GM12878 (cell line): ENCODE data around the gene RSPO4. TPM values are rescaled to one million over a fixed set of nuclear protein-coding genes. Genes with fewer than 3 reads are reported as not detected.

Experiments used
- ATAC-seq: fragments of 200-7000 bp; cut with Tn5 transposase; 3 replicates; pipeline ENCODE4 v1.9.1; 2020; ENCODE audit warnings: mild to moderate bottlenecking, moderate library complexity
- BruUV-seq: library from RNA; stranded (reverse); fragments of 400-500 nt; replicated peaks from 2 replicates; lab custom pipeline; 2021; lab: Mats Ljungman, UMichigan
- CTCF ChIA-PET: fragments of 300-600 bp; sonication (Branson Sonifier 250); formaldehyde crosslinking; extraction: SDS; loops from one replicate; lab custom pipeline; 2021; ENCODE audit warnings: inconsistent platforms; lab: Yijun Ruan, JAX
- POLR2A ChIA-PET: fragments of 350-600 bp; formaldehyde crosslinking; extraction: SDS; loops from one replicate; lab custom pipeline; 2021; ENCODE audit warnings: inconsistent platforms; lab: Charles Lee
- RAD21 ChIA-PET: fragments of 300-600 bp; sonication (Branson Sonifier 250); formaldehyde crosslinking; loops from one replicate; lab custom pipeline; 2023; ENCODE audit warnings: antibody characterized with exemption; ENCODE audit not compliant: unreplicated experiment; lab: Charles Lee
- SMC1A ChIA-PET: fragments of 300-600 bp; sonication (Branson Sonifier 250); formaldehyde crosslinking; loops from one replicate; lab custom pipeline; 2023; ENCODE audit not compliant: unreplicated experiment, uncharacterized antibody; lab: Charles Lee
- DNase-seq: peaks from one replicate; pipeline ENCODE4 v3.0.0-alpha.2; 2011; ENCODE audit warnings: low read depth, low spot score
- FAIRE-seq: peaks from 3 replicates; lab custom pipeline; 2011; peaks lifted over from hg19 to GRCh38; lab: Jason Lieb, UNC
- H2AFZ ChIP-seq: 2 replicates; pipeline ENCODE4 v1.6.0; 2011; ENCODE audit warnings: low read depth, low read length, control low read depth; ENCODE audit not compliant: control insufficient read depth
- H3K27ac ChIP-seq: 2 replicates; pipeline ENCODE4 v1.5.1; 2011; ENCODE audit warnings: control low read depth; ENCODE audit not compliant: control insufficient read depth, insufficient read depth
- H3K27me3 ChIP-seq, 2 experiments: replicated peaks in 1 of 2; 2 replicates each; pipeline versions ENCODE4 v1.6.0 to v1.6.1; 2011; ENCODE audit warnings: low read length in 1 of 2; ENCODE audit not compliant: control insufficient read depth in 2 of 2, insufficient read depth in 2 of 2
- H3K36me3 ChIP-seq, 2 experiments: 2 replicates each; pipeline ENCODE4 v1.5.1; 2011; ENCODE audit warnings: low read length in 1 of 2; ENCODE audit not compliant: control insufficient read depth in 2 of 2, insufficient read depth in 2 of 2
- H3K4me1 ChIP-seq: 2 replicates; pipeline ENCODE4 v1.6.1; 2011; ENCODE audit warnings: mild to moderate bottlenecking, low read length, moderate library complexity, mixed read lengths; ENCODE audit not compliant: control insufficient read depth, insufficient read depth
- H3K4me2 ChIP-seq: 2 replicates; pipeline ENCODE4 v1.6.0; 2011; ENCODE audit warnings: control low read depth; ENCODE audit not compliant: control insufficient read depth, insufficient read depth
- H3K4me3 ChIP-seq: fragments of 200-600 bp; sonication (generic); 2 replicates; pipeline ENCODE4 v1.5.1; 2016
- H3K79me2 ChIP-seq: 2 replicates; pipeline ENCODE4 v1.6.0; 2011; ENCODE audit warnings: low read length; ENCODE audit not compliant: control insufficient read depth, insufficient read depth
- H3K9ac ChIP-seq: 2 replicates; pipeline ENCODE4 v1.8.0; 2011; ENCODE audit warnings: low read length, control low read depth, mixed read lengths; ENCODE audit not compliant: control insufficient read depth, insufficient read depth
- H3K9me3 ChIP-seq: replicated peaks from 3 replicates; pipeline ENCODE4 v1.5.1; 2011; ENCODE audit warnings: mild to moderate bottlenecking, low read length; ENCODE audit not compliant: control insufficient read depth, insufficient read depth
- H4K20me1 ChIP-seq: 2 replicates; pipeline ENCODE4 v1.6.0; 2011; ENCODE audit not compliant: control insufficient read depth, insufficient read depth
- ATF7 ChIP-seq: fragments of 450-650 bp; IDR thresholded peaks from 2 replicates; pipeline ENCODE4 v1.6.1; 2016; ENCODE audit warnings: low read depth, mild to moderate bottlenecking
- CREB1 ChIP-seq: IDR thresholded peaks from 2 replicates; pipeline ENCODE4 v1.6.1; 2012; ENCODE audit warnings: low read depth, mild to moderate bottlenecking, inconsistent platforms
- FOXK2 ChIP-seq: fragments of 450-650 bp; IDR thresholded peaks from 2 replicates; pipeline ENCODE4 v1.6.1; 2017; ENCODE audit warnings: mild to moderate bottlenecking, moderate library complexity
- IKZF2 ChIP-seq, 2 experiments: fragments of 450-650 bp; IDR thresholded peaks; 2 replicates each; pipeline ENCODE4 v1.6.1; 2017; ENCODE audit warnings: mild to moderate bottlenecking in 2 of 2, moderate library complexity in 2 of 2
- MTA3 ChIP-seq: IDR thresholded peaks from 2 replicates; pipeline ENCODE4 v1.6.1; 2012; ENCODE audit warnings: low read length, inconsistent platforms, borderline replicate concordance
- SIX5 ChIP-seq: IDR thresholded peaks from 2 replicates; pipeline ENCODE4 v1.6.1; 2011; ENCODE audit warnings: mild to moderate bottlenecking, low read depth, low read length, moderate library complexity; ENCODE audit not compliant: severe bottlenecking
- SMARCA5 ChIP-seq: fragments of 450-650 bp; IDR thresholded peaks from 2 replicates; pipeline ENCODE4 v1.6.1; 2017; ENCODE audit warnings: mild to moderate bottlenecking
- SPI1 ChIP-seq: IDR thresholded peaks from 2 replicates; pipeline ENCODE4 v1.6.1; 2011; ENCODE audit warnings: low read depth, mild to moderate bottlenecking, low read length, moderate library complexity, borderline replicate concordance; ENCODE audit not compliant: insufficient read depth
- WRNIP1 ChIP-seq: IDR thresholded peaks from 2 replicates; pipeline ENCODE4 v1.6.1; 2011; ENCODE audit warnings: low read depth, low read length, improper control_type of control experiment, borderline replicate concordance
- ZNF274 ChIP-seq: IDR thresholded peaks from one replicate; pipeline ENCODE4 v1.8.0; 2011; ENCODE audit not compliant: insufficient read length, insufficient read depth
- ZZZ3 ChIP-seq: IDR thresholded peaks from 2 replicates; pipeline ENCODE4 v1.6.1; 2011; ENCODE audit warnings: low read depth; ENCODE audit not compliant: control insufficient read depth, insufficient read length
- WGBS: methylation state at CpG from one replicate; pipeline ENCODE4 v1.1.6; 2016; ENCODE audit warnings: low lambda C conversion rate; ENCODE audit not compliant: insufficient replicate concordance, insufficient coverage; ENCODE audit errors: missing lambda C conversion rate; 5-methylcytosine and 5-hydroxymethylcytosine counted together
- in situ Hi-C: fragments of 300-500 bp; cut with MboI; formaldehyde crosslinking; loops from 9 replicates; pipeline ENCODE4 v1.14.3; 2018; ENCODE audit warnings: mixed read lengths
- intact Hi-C: fragments of 100-400 bp; cut with micrococcal nuclease; formaldehyde crosslinking; loops from one replicate; pipeline ENCODE4 v1.14.2; 2022; ENCODE audit not compliant: unreplicated experiment
- polyA plus RNA-seq, 11 experiments: library from polyadenylated mRNA; depleted of rRNA in 4 of 11; unstranded in 6 of 11; stranded (reverse) in 5 of 11; fragments of >200 nt; fragmentation: Nextera tagmentation in 4 of 11; fragmentation: Illumina TruSeq in 1 of 11; extraction: Ambion mirVana in 4 of 11; extraction: Trizol in 1 of 11; gene quantifications; 1 replicate in 1 of 11; 2 replicates in 10 of 11; pipeline versions ENCODE4 v1.2.1 to v1.2.3, GENCODE V29; 2011 to 2016; ENCODE audit warnings: inconsistent platforms in 2 of 11, missing spikeins in 2 of 11, low read depth in 1 of 11
- total RNA-seq, 4 experiments: library from RNA; depleted of rRNA in 3 of 4; stranded (reverse); fragments of >200 nt in 3 of 4; fragmentation: Illumina TruSeq in 1 of 4; extraction: Trizol in 1 of 4; gene quantifications; 2 replicates each; pipeline versions ENCODE4 v1.2.1 to v1.2.3, GENCODE V29; 2013 to 2021
- TF ChIP-seq, protein P1 (sequence below): fragments of 450-650 bp; IDR thresholded peaks from 2 replicates; pipeline ENCODE4 v1.6.1; 2017; ENCODE audit warnings: mild to moderate bottlenecking, moderate library complexity

Gene RSPO4
- total and polyA plus RNA-seq, 10 of the 15 experiments (the other 5 are each of a cell fraction or from before 2014, with no cell fraction given), result 0.06 TPM; not detected in 9

DNA sequence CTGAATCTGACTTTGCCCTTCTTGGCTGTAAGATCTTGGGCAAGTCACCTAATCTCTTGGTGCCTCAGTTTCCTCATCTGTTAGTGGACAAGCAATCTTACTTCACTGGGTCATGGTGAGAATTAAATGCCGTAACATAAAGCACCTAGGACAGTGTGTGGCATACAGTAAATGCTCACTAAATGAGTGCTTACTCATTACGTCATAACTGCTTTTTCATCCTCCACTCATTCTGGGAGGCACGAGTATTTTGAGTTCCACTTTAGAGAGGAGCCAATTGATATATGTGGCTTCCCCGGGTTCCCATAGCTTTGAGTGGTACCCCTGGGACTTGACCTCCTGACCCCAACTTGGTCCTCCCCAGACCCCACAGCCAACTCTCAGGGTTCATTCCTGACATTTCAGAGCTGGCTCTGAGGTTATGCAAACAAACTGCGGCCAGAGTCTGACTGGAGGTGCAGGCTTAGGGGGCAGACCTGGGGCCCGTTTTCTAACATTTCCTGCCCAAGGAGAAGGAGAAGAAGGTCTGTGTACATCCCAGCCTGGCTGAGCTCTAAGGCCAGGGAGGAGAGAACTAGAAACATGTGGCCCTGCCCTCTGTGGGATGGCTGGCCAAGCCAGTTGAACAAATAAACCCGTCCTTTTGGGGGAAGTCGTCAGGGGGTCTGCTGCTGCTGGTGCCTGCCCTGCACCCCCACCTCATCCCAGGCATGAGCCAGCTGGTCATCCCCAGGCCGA lies 91.8 kb downstream of the RSPO4 start:
- Histone ChIP-seq H3K36me3 (no peaks in the 10 kb centered on the region), H3K27ac (no peak overlapping the region), H3K4me1 (no peaks in the 10 kb centered on the region), H3K4me2 (no peak overlapping the region), H2AFZ (no peak overlapping the region), H3K27me3 (no peaks in the 10 kb centered on the region; a peak in 3 of 4 replicates), H4K20me1 (no peaks in the 10 kb centered on the region), H3K9ac (no peak overlapping the region), H3K79me2 (no peaks in the 10 kb centered on the region), H3K4me3 (no peak overlapping the region), H3K9me3 (no peaks in the 10 kb centered on the region)
- ATAC-seq, result no peak
- FAIRE-seq, result no peak
- TF ChIP-seq MTA3 (no peak), ATF7 (peak; percentile 23; the same call in 1 of the 2 replicates), WRNIP1 (no peak)
- DNase-seq, result no peak
- no TSS peak for BruUV-seq
- RAD21 ChIA-PET, result no interaction called here
- in situ Hi-C loops (no loop called here), intact Hi-C loops (no loop called here)
- CTCF ChIA-PET, result interaction anchor here (0.6 kb wide), 1 partner anchor 111 kb away, joined by 3 read pairs; no protein-coding TSS in a partner anchor
- POLR2A ChIA-PET, result interaction anchor here (0.5 kb wide), 1 partner anchor 88 kb away, joined by 4 read pairs; no protein-coding TSS in a partner anchor
- 23% methylated on average over 9 of the region's 9 CpGs for WGBS
- SMC1A ChIA-PET, result no interaction called here

DNA sequence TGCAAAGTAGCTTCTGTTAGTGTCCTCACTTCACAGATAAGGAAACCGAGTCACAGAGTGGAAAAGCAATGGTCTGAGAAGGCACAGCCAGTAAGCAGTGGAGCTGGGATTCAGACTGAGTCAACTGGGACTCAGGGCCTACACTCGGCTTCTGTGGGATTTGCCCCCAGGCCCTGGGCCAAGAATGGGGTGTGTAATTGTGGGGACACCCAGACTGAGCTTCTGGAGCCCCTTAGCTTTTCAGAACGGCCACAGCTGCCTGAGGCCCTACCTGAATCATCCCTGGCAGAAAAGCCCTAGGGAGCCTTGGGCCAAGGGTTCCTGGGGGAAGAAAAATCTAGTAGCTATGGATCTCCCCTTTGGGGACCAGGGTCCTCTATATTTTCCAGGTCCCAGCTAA lies 92.5 kb downstream of the RSPO4 start:
- CTCF ChIA-PET, result interaction anchor here (0.6 kb wide), 1 partner anchor 111 kb away, joined by 3 read pairs; no protein-coding TSS in a partner anchor
- Histone ChIP-seq H3K36me3 (no peaks in the 10 kb centered on the region), H3K9me3 (no peaks in the 10 kb centered on the region), H4K20me1 (no peaks in the 10 kb centered on the region), H3K9ac (no peak overlapping the region), H3K4me2 (no peak overlapping the region), H2AFZ (no peak overlapping the region), H3K4me1 (no peaks in the 10 kb centered on the region), H3K27ac (no peak overlapping the region), H3K4me3 (no peak overlapping the region), H3K27me3 (no peaks in the 10 kb centered on the region; a peak in 3 of 4 replicates), H3K79me2 (no peaks in the 10 kb centered on the region)
- intact Hi-C loops, result no loop called here
- SMC1A ChIA-PET, result no interaction called here
- DNase-seq (no peak), ATAC-seq (no peak), FAIRE-seq (no peak)
- in situ Hi-C loops, result no loop called here
- TF ChIP-seq IKZF2 (IDR thresholded peaks at IDR 0.05) (no peak), SPI1 (no peak), SMARCA5 (no peak), ZNF274 (no peak), FOXK2 (no peak), SIX5 (no peak), ZZZ3 (no peak), CREB1 (no peak)
- TF ChIP-seq, protein P1, sequence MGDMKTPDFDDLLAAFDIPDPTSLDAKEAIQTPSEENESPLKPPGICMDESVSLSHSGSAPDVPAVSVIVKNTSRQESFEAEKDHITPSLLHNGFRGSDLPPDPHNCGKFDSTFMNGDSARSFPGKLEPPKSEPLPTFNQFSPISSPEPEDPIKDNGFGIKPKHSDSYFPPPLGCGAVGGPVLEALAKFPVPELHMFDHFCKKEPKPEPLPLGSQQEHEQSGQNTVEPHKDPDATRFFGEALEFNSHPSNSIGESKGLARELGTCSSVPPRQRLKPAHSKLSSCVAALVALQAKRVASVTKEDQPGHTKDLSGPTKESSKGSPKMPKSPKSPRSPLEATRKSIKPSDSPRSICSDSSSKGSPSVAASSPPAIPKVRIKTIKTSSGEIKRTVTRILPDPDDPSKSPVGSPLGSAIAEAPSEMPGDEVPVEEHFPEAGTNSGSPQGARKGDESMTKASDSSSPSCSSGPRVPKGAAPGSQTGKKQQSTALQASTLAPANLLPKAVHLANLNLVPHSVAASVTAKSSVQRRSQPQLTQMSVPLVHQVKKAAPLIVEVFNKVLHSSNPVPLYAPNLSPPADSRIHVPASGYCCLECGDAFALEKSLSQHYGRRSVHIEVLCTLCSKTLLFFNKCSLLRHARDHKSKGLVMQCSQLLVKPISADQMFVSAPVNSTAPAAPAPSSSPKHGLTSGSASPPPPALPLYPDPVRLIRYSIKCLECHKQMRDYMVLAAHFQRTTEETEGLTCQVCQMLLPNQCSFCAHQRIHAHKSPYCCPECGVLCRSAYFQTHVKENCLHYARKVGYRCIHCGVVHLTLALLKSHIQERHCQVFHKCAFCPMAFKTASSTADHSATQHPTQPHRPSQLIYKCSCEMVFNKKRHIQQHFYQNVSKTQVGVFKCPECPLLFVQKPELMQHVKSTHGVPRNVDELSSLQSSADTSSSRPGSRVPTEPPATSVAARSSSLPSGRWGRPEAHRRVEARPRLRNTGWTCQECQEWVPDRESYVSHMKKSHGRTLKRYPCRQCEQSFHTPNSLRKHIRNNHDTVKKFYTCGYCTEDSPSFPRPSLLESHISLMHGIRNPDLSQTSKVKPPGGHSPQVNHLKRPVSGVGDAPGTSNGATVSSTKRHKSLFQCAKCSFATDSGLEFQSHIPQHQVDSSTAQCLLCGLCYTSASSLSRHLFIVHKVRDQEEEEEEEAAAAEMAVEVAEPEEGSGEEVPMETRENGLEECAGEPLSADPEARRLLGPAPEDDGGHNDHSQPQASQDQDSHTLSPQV, result no peak
- POLR2A ChIA-PET, result no interaction called here
- 0% methylated on average over 3 of the region's 3 CpGs for WGBS
- RAD21 ChIA-PET, result no interaction called here
- BruUV-seq, result no TSS peak
